Suprapubic skin (tissue), 3 donors: ENCODE data around the gene IFIT3.

ENCODE experiments used
- CTCF ChIP-seq, 2 donors: fragments of 200-600 bp in 1 of 2; fragments of 450-650 bp in 1 of 2; sonication (generic) in 1 of 2; IDR thresholded peaks; one replicate each; pipeline ENCODE4 v1.5.1; 2016 to 2019; ENCODE audit warnings: antibody characterized with exemption in 2 of 2, mild to moderate bottlenecking in 1 of 2, moderate library complexity in 1 of 2
- POLR2A ChIP-seq, 2 donors: fragments of 450-650 bp; IDR thresholded peaks; one replicate each; pipeline ENCODE4 v1.6.1; 2017; ENCODE audit warnings: antibody characterized with exemption in 2 of 2, mild to moderate bottlenecking in 2 of 2, moderate library complexity in 2 of 2

GRCh38 chr10:89373916-89374711, 46.3 kb downstream of the IFIT3 start:
- no peak for TF ChIP-seq CTCF (IDR thresholded peaks at IDR 0.05)
- no peak for TF ChIP-seq POLR2A (IDR thresholded peaks at IDR 0.05)
